Measurements from ENCODE around the gene FGD4.

The FGD4 gene

GRCh38 chr12:32382226-32382625 is 17.1 kb upstream of the FGD4 start:
- Histone ChIP-seq H3F3A (ENCODE audit: low read depth) (peaks cover 2% of the 10 kb centered on the region; the same call in 1 of the 2 replicates), H3K4me2 (ENCODE audit: low read depth, low read length, poor library complexity, severe bottlenecking) (no peak overlapping the region), H3K4me1 (ENCODE audit: insufficient read depth, low read length, poor library complexity, severe bottlenecking) (no peaks in the 10 kb centered on the region), H3K9me3 (ENCODE audit: insufficient read depth, low read depth, low read length) (no peaks in the 10 kb centered on the region), H3K79me2 (ENCODE audit: insufficient read depth, low read length) (no peaks in the 10 kb centered on the region), H3K27me3 (ENCODE audit: insufficient read depth, low read length, poor library complexity, severe bottlenecking) (no peaks in the 10 kb centered on the region), H3K4me3 (ENCODE audit: low read length, poor library complexity, severe bottlenecking) (no peak overlapping the region), H2AFZ (ENCODE audit: low read length) (no peak overlapping the region), H3K9me2 (replicated peaks; ENCODE audit: low read depth, low read length) (no peaks in the 10 kb centered on the region), H3K36me3 (ENCODE audit: insufficient read depth, low read length) (no peaks in the 10 kb centered on the region), H3K9ac (ENCODE audit: low read depth, low read length, poor library complexity, severe bottlenecking) (no peak overlapping the region), H4K20me1 (ENCODE audit: insufficient read depth, low read length, poor library complexity, severe bottlenecking) (no peaks in the 10 kb centered on the region)
- TF ChIP-seq EZH2phosphoT487 (IDR thresholded peaks at IDR 0.05; ENCODE audit: borderline replicate concordance) (no peak), CTCF (conservative IDR thresholded peaks at IDR 0.05; ENCODE audit: low read length) (no peak)

- Histone ChIP-seq H3K4me1 (ENCODE audit: insufficient read depth, low read length, poor library complexity, severe bottlenecking) (no peaks in the 10 kb centered on the region), H3K9me3 (ENCODE audit: insufficient read depth, low read depth, low read length) (no peaks in the 10 kb centered on the region), H3K4me2 (ENCODE audit: low read depth, low read length, poor library complexity, severe bottlenecking) (no peak overlapping the region), H4K20me1 (ENCODE audit: insufficient read depth, low read length, poor library complexity, severe bottlenecking) (no peaks in the 10 kb centered on the region), H3K27me3 (ENCODE audit: insufficient read depth, low read length, poor library complexity, severe bottlenecking) (no peaks in the 10 kb centered on the region), H3K79me2 (ENCODE audit: insufficient read depth, low read length) (no peaks in the 10 kb centered on the region), H3K9ac (ENCODE audit: low read depth, low read length, poor library complexity, severe bottlenecking) (no peak overlapping the region), H3K36me3 (ENCODE audit: insufficient read depth, low read length) (no peaks in the 10 kb centered on the region), H3K4me3 (ENCODE audit: low read length, poor library complexity, severe bottlenecking) (no peak overlapping the region), H3F3A (ENCODE audit: low read depth) (no peaks in the 10 kb centered on the region), H3K9me2 (replicated peaks; ENCODE audit: low read depth, low read length) (no peaks in the 10 kb centered on the region), H2AFZ (ENCODE audit: low read length) (no peak overlapping the region)
- no peak for TF ChIP-seq CTCF (conservative IDR thresholded peaks at IDR 0.05; ENCODE audit: low read length)
Observed at GRCh38 chr12:32390572-32391219, 8.7 kb upstream of the FGD4 start.

- Histone ChIP-seq H3F3A (ENCODE audit: low read depth) (no peaks in the 10 kb centered on the region), H3K9ac (ENCODE audit: low read depth, low read length, poor library complexity, severe bottlenecking) (no peak overlapping the region), H3K4me2 (ENCODE audit: low read depth, low read length, poor library complexity, severe bottlenecking) (no peak overlapping the region), H3K27me3 (ENCODE audit: insufficient read depth, low read length, poor library complexity, severe bottlenecking) (no peaks in the 10 kb centered on the region), H3K79me2 (ENCODE audit: insufficient read depth, low read length) (no peaks in the 10 kb centered on the region), H3K36me3 (ENCODE audit: insufficient read depth, low read length) (no peaks in the 10 kb centered on the region), H3K4me1 (ENCODE audit: insufficient read depth, low read length, poor library complexity, severe bottlenecking) (no peaks in the 10 kb centered on the region), H2AFZ (ENCODE audit: low read length) (0 out of 2 replicates have a peak overlapping the region, but pooled peaks have one; percentile 49), H3K9me2 (replicated peaks; ENCODE audit: low read depth, low read length) (no peaks in the 10 kb centered on the region), H3K9me3 (ENCODE audit: insufficient read depth, low read depth, low read length) (no peaks in the 10 kb centered on the region), H3K4me3 (ENCODE audit: low read length, poor library complexity, severe bottlenecking) (no peak overlapping the region), H4K20me1 (ENCODE audit: insufficient read depth, low read length, poor library complexity, severe bottlenecking) (no peaks in the 10 kb centered on the region)
- TF ChIP-seq EZH2phosphoT487 (IDR thresholded peaks at IDR 0.05; ENCODE audit: borderline replicate concordance) (no peak), CTCF (conservative IDR thresholded peaks at IDR 0.05; ENCODE audit: low read length) (no peak)
Observed at GRCh38 chr12:32395026-32395425, 4.3 kb upstream of the FGD4 start.
